ENCODE results near the gene MDM2.
"Not testable (repeated sequence)": the region's sequence is repeated elsewhere in the genome, so short reads cannot be mapped to it uniquely, and the experiment has no call there.

Gene MDM2

DNA sequence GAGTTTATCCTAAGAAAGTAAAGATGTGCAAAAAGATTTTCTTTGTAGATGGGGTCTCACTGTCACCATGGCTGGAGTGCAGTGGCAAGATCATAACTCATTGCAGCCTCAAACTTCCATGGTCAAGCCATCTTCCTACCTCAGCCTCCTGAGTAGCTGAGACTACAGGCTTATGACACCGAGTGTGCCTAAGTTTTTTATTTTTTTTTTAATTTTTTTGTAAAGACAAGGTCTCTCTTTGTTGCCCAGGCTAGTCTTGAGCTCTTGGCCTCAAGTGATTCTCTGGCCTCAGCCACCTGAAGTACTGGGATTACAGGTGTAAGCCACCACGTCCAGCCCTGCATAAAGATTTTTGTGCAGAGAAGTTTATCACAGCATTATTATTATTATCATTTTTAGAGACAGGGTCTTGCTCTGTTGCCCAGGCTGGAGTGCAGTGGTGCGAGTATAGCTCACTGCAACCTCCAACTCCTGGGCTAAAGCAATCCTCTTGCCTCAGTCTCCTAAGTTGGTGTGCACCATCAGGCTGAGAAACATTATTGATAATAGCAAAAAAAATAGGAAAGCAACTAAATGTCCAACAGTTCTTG is 19.3 kb upstream of the MDM2 start:
- no peak for DNase-seq

DNA sequence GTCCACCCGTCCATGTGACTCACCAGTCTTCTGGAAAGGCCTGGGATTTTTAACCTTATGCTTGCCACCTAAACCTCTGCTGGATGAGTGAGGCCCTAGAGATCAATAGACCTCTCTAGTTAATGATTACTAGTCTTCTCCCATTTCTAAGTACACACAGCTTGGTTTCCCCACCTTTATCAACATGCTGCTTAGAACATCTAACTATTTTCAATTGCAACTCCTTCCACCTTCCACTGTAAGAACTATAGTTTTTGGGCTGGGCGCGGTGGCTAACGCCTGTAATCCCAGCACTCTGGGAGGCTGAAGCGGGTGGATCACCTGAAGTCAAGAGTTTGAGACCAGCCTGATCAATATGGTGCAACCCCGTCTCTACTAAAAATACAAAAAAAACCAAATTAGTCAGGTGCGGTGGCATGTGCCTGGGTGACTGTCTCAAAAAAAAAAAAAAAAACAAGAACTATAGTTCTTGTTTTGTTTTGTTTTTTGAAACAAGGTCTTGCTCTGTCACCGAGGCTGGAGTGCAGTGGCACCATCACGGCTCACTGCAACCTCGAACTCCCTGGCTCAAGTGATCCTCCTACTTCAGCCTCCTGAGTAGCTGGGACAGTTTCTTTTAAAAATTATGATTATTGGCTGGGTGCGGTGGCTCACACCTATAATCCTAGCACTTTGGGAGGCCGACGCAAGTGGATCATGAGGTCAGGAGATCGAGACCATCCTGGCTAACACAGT is 18.7 kb upstream of the MDM2 start:
- no peak for DNase-seq

- no peak for DNase-seq
Measured at GRCh38 chr12:68790081-68790951, 17.7 kb upstream of the MDM2 start.

- DNase-seq, result no peak
Measured at GRCh38 chr12:68790952-68791234, 17.1 kb upstream of the MDM2 start.

- DNase-seq, result no peak
Measured at GRCh38 chr12:68791897-68792481, 16.0 kb upstream of the MDM2 start.

DNA sequence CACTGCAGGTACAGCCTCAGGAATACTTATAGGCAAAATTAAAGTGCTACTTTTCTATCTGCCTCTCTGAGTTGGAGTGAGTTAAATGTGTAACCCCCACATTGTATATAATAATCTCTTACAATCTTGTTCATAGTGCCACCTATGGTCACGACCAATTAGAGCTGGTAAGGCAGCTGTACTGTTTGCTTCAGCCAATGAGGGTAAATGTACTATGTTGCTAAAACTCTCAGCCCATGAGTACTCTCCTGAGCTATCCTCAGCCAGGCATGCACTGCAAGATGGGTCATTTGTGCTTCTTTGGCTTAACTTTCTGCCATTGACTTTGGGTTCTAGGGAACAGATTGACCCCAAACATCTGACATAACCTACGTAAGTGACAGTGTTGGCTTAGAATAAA is 15.0 kb upstream of the MDM2 start:
- peak; percentile 17 to 50 (median 30) for DNase-seq

GRCh38 chr12:68793436-68793835 is 14.5 kb upstream of the MDM2 start:
- DNase-seq, result no peak

- DNase-seq, result no peak
Measured at GRCh38 chr12:68793975-68794652, 13.9 kb upstream of the MDM2 start.

DNA sequence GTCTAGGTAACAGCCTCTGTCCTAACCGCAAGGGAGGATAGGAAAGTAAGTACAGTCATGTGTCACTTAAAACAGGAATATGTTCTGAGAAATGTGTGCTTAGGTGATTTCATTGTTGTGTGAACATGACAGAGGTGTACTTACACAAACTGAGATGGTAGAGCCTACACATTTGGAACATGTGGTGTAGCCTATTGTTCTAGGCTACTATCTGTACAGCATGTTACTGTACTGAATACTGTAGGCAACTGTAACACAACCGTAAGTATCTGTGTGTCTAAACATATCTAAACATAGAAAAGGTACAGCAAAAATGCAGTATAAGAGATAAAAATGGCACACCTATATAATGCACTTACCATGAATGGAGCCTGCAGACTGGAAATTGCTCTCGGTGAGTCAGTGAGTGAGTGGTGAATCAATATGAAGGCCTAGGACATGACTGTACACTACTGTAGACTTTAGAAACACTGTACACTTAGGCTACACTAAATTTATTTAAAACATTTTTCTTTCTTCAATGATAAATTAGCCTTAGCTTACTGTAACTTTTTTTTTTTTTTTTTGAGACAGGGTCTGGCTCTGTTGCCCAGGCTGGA is 13.2 kb upstream of the MDM2 start:
- no peak for DNase-seq

DNA sequence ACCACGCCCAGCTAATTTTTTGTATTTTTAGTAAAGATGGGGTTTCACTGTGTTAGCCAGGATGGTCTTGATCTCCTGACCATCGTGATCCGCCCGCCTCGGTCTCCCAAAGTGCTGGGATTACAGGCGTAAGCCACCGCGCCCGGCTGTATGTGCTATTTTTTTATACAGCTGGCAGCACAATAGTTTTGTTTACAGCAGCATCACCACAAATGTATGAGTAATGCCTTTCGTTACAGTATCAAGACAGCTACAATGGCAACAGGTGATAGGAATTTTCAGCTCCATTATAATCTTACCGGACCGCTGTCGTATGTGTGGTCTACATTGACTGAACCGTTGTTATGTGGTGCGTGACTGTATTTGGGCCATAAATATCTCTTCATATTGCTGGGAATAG is 11.6 kb upstream of the MDM2 start:
- DNase-seq, result no peak

DNA sequence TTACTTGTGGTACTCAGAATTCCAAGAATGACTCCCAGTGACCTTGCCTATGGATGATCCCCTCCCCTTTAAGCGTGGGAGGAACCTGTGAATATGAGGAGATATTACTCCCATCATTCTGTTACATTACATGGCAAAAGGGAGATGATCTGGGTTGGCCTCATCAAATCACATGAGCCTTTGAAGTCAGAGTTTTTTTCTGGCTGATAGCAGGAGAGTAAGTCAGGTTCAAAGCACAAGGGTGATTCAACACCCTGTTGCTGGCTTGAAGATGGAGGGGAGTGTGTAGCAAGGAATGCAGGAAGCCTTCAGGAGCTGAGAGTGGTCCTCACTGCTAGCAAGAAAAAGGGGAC is 9.1 kb upstream of the MDM2 start:
- DNase-seq, result no peak

DNA sequence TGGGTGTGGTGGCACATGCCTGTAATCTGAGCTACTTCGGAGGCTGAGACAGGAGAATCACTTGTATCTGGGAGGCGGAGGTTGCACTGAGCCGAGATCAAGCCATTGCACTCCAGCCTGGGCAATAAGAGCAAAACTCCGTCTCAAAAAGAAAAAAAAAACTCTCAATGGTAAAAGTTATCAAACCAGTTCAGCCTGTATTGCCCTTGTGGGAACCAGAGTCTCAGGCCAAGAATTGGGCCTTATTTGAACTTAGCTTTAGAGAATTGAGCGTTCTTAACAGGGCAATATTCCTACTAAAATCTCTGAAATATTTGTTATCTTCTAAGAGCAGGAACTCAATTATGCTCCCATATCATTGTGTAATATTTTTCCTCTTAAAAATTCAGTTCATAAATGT is 7.7 kb upstream of the MDM2 start:
- no peak for DNase-seq

GRCh38 chr12:68801124-68801523 is 6.9 kb upstream of the MDM2 start:
- not testable (repeated sequence) for DNase-seq

- not testable (repeated sequence) for DNase-seq
Measured at GRCh38 chr12:68802372-68802745, 5.6 kb upstream of the MDM2 start.

- DNase-seq, result not testable (repeated sequence)
Measured at GRCh38 chr12:68802911-68803651, 4.9 kb upstream of the MDM2 start.

DNA sequence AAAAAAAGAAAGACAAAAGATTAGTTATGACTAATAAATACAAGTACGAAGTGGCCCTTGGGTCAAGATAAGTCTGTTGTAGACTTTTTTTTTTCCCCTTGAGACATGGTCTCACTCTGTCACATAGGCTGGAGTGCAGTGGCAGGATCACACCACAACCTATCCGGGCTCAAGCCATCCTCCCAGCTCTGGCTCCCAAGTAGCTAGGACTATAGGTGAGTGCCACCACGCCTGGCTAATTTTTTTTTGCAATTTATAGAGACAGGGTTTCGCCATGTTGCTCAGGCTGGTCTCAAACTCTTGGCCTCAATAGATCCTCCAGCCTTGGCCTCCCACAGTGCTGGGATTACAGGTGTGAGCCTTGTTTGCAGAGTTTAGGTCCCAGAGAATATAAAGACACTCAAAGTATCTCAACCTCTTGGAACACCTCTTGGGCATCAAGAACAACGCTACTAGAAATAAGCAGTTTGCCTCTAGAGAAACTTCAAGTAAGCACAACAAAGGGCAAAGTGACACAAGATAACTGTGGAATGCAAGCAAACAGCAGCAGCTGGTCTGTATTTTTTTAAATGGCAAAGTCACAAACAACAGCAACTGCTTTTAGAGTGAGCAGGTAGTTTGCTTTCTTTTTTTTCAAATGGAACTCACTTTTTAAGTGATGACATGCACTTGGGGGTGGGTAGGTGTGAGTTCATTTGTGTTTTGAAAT is 3.9 kb upstream of the MDM2 start:
- DNase-seq, result no peak

- DNase-seq, result no peak
Measured at GRCh38 chr12:68804657-68805591, 3.1 kb upstream of the MDM2 start.

DNA sequence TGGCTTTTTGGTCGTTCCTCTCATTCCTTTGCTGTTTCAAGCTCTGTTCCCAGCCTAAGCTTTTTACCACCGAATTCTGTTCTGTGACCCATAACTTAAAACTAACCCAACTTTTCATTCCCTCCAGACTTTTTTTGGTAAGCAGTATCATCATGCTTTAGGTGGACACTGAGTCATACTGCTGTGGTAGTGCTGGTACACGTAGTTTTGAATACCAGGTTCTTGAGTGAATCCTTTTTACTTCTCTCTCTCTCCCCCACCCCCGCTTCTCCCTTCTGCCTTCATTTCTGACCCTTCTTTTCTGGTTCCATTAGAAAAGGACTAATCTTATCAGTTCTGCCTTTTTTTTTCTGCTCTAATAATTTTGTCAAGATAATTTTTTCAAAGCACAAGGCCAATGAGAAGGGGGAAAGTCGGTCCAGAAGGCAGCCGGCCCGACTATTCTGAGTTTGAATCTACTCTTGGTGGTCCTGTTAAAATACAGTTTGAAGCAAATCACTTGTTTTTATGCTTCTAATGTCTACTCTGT is 2.3 kb upstream of the MDM2 start:
- DNase-seq, result no peak

- no peak for DNase-seq
Measured at GRCh38 chr12:68806488-68807237, 1.3 kb upstream of the MDM2 start.
